Panc1 (cell line): ENCODE measurements around the gene GAGE12J. TPM values are rescaled to one million over a fixed set of nuclear protein-coding genes. Genes with fewer than 3 reads are reported as not detected.
"Not testable (repeated sequence)": the region's sequence is repeated elsewhere in the genome, so short reads cannot be mapped to it uniquely, and the experiment has no call there.

Experiments
- ATAC-seq: fragments of 200-7000 bp; cut with Tn5 transposase; 2 replicates; pipeline ENCODE4 v1.9.1; 2020; ENCODE audit warnings: mild to moderate bottlenecking, moderate library complexity
- BruUV-seq: library from RNA; stranded (reverse); fragments of 400-500 nt; replicated peaks from 2 replicates; lab custom pipeline; 2021; lab: Mats Ljungman, UMichigan
- CTCF ChIA-PET: fragments of 300-600 bp; sonication (Branson Sonifier 250); formaldehyde crosslinking; loops from one replicate; lab custom pipeline; 2022; ENCODE audit warnings: antibody characterized with exemption; lab: Charles Lee
- POLR2A ChIA-PET: fragments of 300-600 bp; sonication (Branson Sonifier 250); formaldehyde crosslinking; loops from one replicate; lab custom pipeline; 2022; ENCODE audit warnings: antibody characterized with exemption; lab: Charles Lee
- DNase-seq: peaks from one replicate; pipeline ENCODE4 v3.0.0-alpha.2; 2010; ENCODE audit warnings: low read depth, low spot score
- H3K27ac ChIP-seq: 2 replicates; pipeline ENCODE4 v1.5.1; 2011; ENCODE audit warnings: mild to moderate bottlenecking, low read length, inconsistent platforms
- H3K27me3 ChIP-seq: fragments of 200-500 bp; sonication (Bioruptor generic); 2 replicates; pipeline ENCODE4 v1.6.0; 2014; ENCODE audit warnings: low read length, inconsistent platforms; ENCODE audit not compliant: control insufficient read depth, insufficient read depth
- H3K36me3 ChIP-seq: fragments of 200-500 bp; sonication (Bioruptor generic); 2 replicates; pipeline ENCODE4 v1.5.1; 2014; ENCODE audit warnings: inconsistent platforms, mild to moderate bottlenecking, low read length, moderate library complexity; ENCODE audit not compliant: control insufficient read depth, insufficient read depth
- H3K4me1 ChIP-seq: 2 replicates; pipeline ENCODE4 v1.5.1; 2011; ENCODE audit warnings: inconsistent platforms, mild to moderate bottlenecking, low read length, moderate library complexity; ENCODE audit not compliant: control insufficient read depth, insufficient read depth
- H3K4me3 ChIP-seq, 2 experiments: 2 replicates each; pipeline ENCODE4 v1.5.1; 2011 to 2012; ENCODE audit warnings: low read depth in 2 of 2, low read length in 2 of 2, mild to moderate bottlenecking in 2 of 2, inconsistent platforms in 1 of 2, moderate library complexity in 1 of 2
- H3K9me3 ChIP-seq: fragments of 200-500 bp; sonication (Bioruptor generic); 2 replicates; pipeline ENCODE4 v1.5.1; 2014; ENCODE audit warnings: low read depth, mild to moderate bottlenecking, inconsistent platforms, low read length, moderate library complexity; ENCODE audit not compliant: control insufficient read depth, insufficient read depth
- CTCF ChIP-seq: fragments of 450-650 bp; IDR thresholded peaks from 2 replicates; pipeline ENCODE4 v1.5.1; 2017; ENCODE audit warnings: mild to moderate bottlenecking
- POLR2AphosphoS5 ChIP-seq: IDR thresholded peaks from 2 replicates; pipeline ENCODE4 v1.6.1; 2012; ENCODE audit warnings: mild to moderate bottlenecking, low read depth, low read length, moderate library complexity
- REST ChIP-seq, 2 experiments: IDR thresholded peaks; 2 replicates each; pipeline ENCODE4 v1.6.1; 2011 to 2012; ENCODE audit warnings: low read depth in 2 of 2, control low read depth in 1 of 2, low read length in 1 of 2, mild to moderate bottlenecking in 1 of 2, moderate library complexity in 1 of 2; ENCODE audit not compliant: insufficient read depth in 1 of 2
- SIN3A ChIP-seq: IDR thresholded peaks from 2 replicates; pipeline ENCODE4 v1.6.1; 2012; ENCODE audit warnings: low read depth, mild to moderate bottlenecking, low read length, moderate library complexity, borderline replicate concordance; ENCODE audit not compliant: insufficient read depth
- TCF7L2 ChIP-seq: IDR thresholded peaks from 2 replicates; pipeline ENCODE4 v1.6.1; 2011; ENCODE audit warnings: mild to moderate bottlenecking, low read depth, low read length, inconsistent platforms
- in situ Hi-C: cut with HindIII; loops from 2 replicates; pipeline ENCODE4 v1.10.0; 2016; ENCODE audit warnings: low sequenced_read_pairs, low pct_unique_long_range_greater_than_20kb
- intact Hi-C: fragments of 100-400 bp; cut with micrococcal nuclease; formaldehyde crosslinking; loops from one replicate; pipeline ENCODE4 v1.10.0; 2022; ENCODE audit not compliant: unreplicated experiment
- total RNA-seq: library from RNA; stranded (reverse); gene quantifications from one replicate; pipeline ENCODE4 v1.2.1, GENCODE V29; 2021; ENCODE audit not compliant: unreplicated experiment

GAGE12J gene
- total RNA-seq, 1 experiment from 2014 or later, result 1.1 TPM

GRCh38 chrX:49316085-49316484 is 5.8 kb upstream of the GAGE12J start:
- TF ChIP-seq CTCF (no peak), TCF7L2 (no peak), SIN3A (no peak), POLR2AphosphoS5 (no peak), REST (IDR thresholded peaks at IDR 0.05; ENCODE audit: insufficient read depth in 1 of 2, low read depth in 2 of 2, low read length in 1 of 2) (no peak)
- Histone ChIP-seq H3K27ac (no peak overlapping the region), H3K4me1 (no peaks in the 10 kb centered on the region), H3K4me3 (no peak overlapping the region), H3K36me3 (no peaks in the 10 kb centered on the region), H3K9me3 (no peaks in the 10 kb centered on the region), H3K27me3 (no peaks in the 10 kb centered on the region)
- no TSS peak for BruUV-seq
- DNase-seq (no peak), ATAC-seq (no peak)
- intact Hi-C loops, result no loop called here
- ChIA-PET POLR2A (no interaction called here), CTCF (no interaction called here)
- in situ Hi-C loops, result no loop called here

- ATAC-seq, BruUV-seq, CTCF ChIA-PET, H3K27me3 ChIP-seq, H3K9me3 ChIP-seq, H3K4me1 ChIP-seq, H3K27ac ChIP-seq, H3K36me3 ChIP-seq, H3K4me3 ChIP-seq, intact Hi-C loops, DNase-seq, in situ Hi-C loops, POLR2A ChIA-PET: not testable (repeated sequence)
Measured at GRCh38 chrX:49322266-49322665, 429 bp downstream of the GAGE12J start.

GRCh38 chrX:49323735-49324134 is 1.9 kb downstream of the GAGE12J start:
- not testable (repeated sequence) for ATAC-seq, BruUV-seq

GRCh38 chrX:49330421-49330820 is 8.6 kb downstream of the GAGE12J start:
- intact Hi-C loops, POLR2A ChIA-PET, BruUV-seq, ATAC-seq, H3K27me3 ChIP-seq, H3K4me1 ChIP-seq, in situ Hi-C loops, H3K9me3 ChIP-seq, DNase-seq, H3K27ac ChIP-seq, H3K4me3 ChIP-seq, CTCF ChIA-PET, H3K36me3 ChIP-seq: not testable (repeated sequence)

More at GRCh38 chrX:49323735-49324134, 1.9 kb downstream of the GAGE12J start:
- in situ Hi-C loops, H3K4me1 ChIP-seq, POLR2A ChIA-PET, DNase-seq, H3K9me3 ChIP-seq, CTCF ChIA-PET, intact Hi-C loops, H3K27ac ChIP-seq, H3K36me3 ChIP-seq, H3K4me3 ChIP-seq, H3K27me3 ChIP-seq: not testable (repeated sequence)

- DNase-seq, CTCF ChIA-PET, H3K4me3 ChIP-seq, in situ Hi-C loops, intact Hi-C loops, H3K4me1 ChIP-seq, H3K9me3 ChIP-seq, BruUV-seq, ATAC-seq, H3K27me3 ChIP-seq, H3K27ac ChIP-seq, H3K36me3 ChIP-seq, POLR2A ChIA-PET: not testable (repeated sequence)
Measured at GRCh38 chrX:49331282-49331681, 9.4 kb downstream of the GAGE12J start, which contains the start of gene GAGE13. Gene GAGE13 (plus strand): TSS chrX:49331582. CDS start chrX:49332738, 1,156 bp downstream.
